H1 (cell line): ENCODE results near the gene STK31. TPM values are rescaled to one million over a fixed set of nuclear protein-coding genes. Genes with fewer than 3 reads are reported as not detected.

Experiments used
- CHD7 ChIP-seq: fragments of 300-600 bp; sonication (generic); IDR thresholded peaks from 2 replicates; pipeline ENCODE4 v1.7.1; 2012; ENCODE audit warnings: low read length, moderate library complexity, mild to moderate bottlenecking, inconsistent platforms; ENCODE audit not compliant: insufficient replicate concordance
- CREB1 ChIP-seq: IDR thresholded peaks from 2 replicates; pipeline ENCODE4 v1.6.1; 2012; ENCODE audit warnings: inconsistent platforms
- polyA plus RNA-seq, 7 experiments: library from polyadenylated mRNA; depleted of rRNA in 3 of 7; stranded (reverse) in 5 of 7; unstranded in 2 of 7; fragments of >200 nt in 5 of 7; fragments of 200-250 nt in 2 of 7; gene quantifications; 1 replicate in 5 of 7; 2 replicates in 1 of 7; 4 replicates in 1 of 7; pipeline versions ENCODE4 v1.2.1 to v1.2.3, GENCODE V29; 2011 to 2013; ENCODE audit warnings: missing spikeins in 2 of 7, mixed read lengths in 2 of 7
- total RNA-seq: library from RNA; stranded (reverse); fragmentation: NEBNext Ultra II Directional; extraction: Animal tissue kit (Norgen Biotek cat#: 25700); gene quantifications from 2 replicates; pipeline ENCODE4 v1.2.1, GENCODE V29; 2021

Gene STK31
- total and polyA plus RNA-seq, 2 of the 8 experiments (the other 6 are each of a cell fraction or from before 2014, with no cell fraction given), result 0.15 to 0.32 TPM

- TF ChIP-seq CHD7, result no peak
- TF ChIP-seq CREB1, result no peak
Observed at GRCh38 chr7:23810099-23810498, 100.1 kb downstream of the STK31 start (continued).
